GM21529 (cell line): Measurements from ENCODE around the gene KCNJ9.
"Not testable (repeated sequence)": the region's sequence is repeated elsewhere in the genome, so short reads cannot be mapped to it uniquely, and the experiment has no call there.

Source experiments
- ATAC-seq: cut with Tn5 transposase; IDR thresholded peaks from one replicate; pipeline ENCODE4 v1.9.1; 2021; ENCODE audit not compliant: unreplicated experiment

KCNJ9 gene

GRCh38 chr1:160081261-160081936, at the start of gene KCNJ9:
TSS of gene KCNJ9 (plus strand) at chr1:160081538. CDS start at chr1:160084031, 2,493 bp downstream.
- ATAC-seq = no peak

GRCh38 chr1:160032165-160032820, 49.0 kb upstream of the KCNJ9 start:
- no peak for ATAC-seq

- no peak for ATAC-seq
These were observed 40.9 kb upstream of the KCNJ9 start for GRCh38 chr1:160040476-160040875.

- no peak for ATAC-seq
These were observed 37.8 kb upstream of the KCNJ9 start for GRCh38 chr1:160043543-160043942.

- no peak for ATAC-seq
These were observed 35.7 kb upstream of the KCNJ9 start for GRCh38 chr1:160045653-160046052.

GRCh38 chr1:160046494-160047110, 34.7 kb upstream of the KCNJ9 start:
- peak; percentile 74 for ATAC-seq

GRCh38 chr1:160047111-160047991, 34.0 kb upstream of the KCNJ9 start:
- peak; percentile 54 for ATAC-seq

GRCh38 chr1:160048335-160048734, 33.0 kb upstream of the KCNJ9 start:
- no peak for ATAC-seq

- ATAC-seq = no peak
These were observed 32.2 kb upstream of the KCNJ9 start for GRCh38 chr1:160049101-160049500.

- not testable (repeated sequence) for ATAC-seq
These were observed 31.2 kb upstream of the KCNJ9 start for GRCh38 chr1:160050182-160050581.

GRCh38 chr1:160050619-160051018, 30.7 kb upstream of the KCNJ9 start:
- ATAC-seq = no peak

- no peak for ATAC-seq
These were observed 28.4 kb upstream of the KCNJ9 start for GRCh38 chr1:160052936-160053335.

GRCh38 chr1:160053548-160054365, 27.6 kb upstream of the KCNJ9 start:
- ATAC-seq = no peak

- ATAC-seq = no peak
These were observed 24.6 kb upstream of the KCNJ9 start for GRCh38 chr1:160056648-160057169.

- no peak for ATAC-seq
These were observed 23.3 kb upstream of the KCNJ9 start for GRCh38 chr1:160058087-160058486.

GRCh38 chr1:160061369-160062229, 19.7 kb upstream of the KCNJ9 start:
- no peak for ATAC-seq

GRCh38 chr1:160062230-160062532, 19.2 kb upstream of the KCNJ9 start:
- ATAC-seq = no peak

GRCh38 chr1:160063176-160063575, 18.2 kb upstream of the KCNJ9 start:
- ATAC-seq = no peak

GRCh38 chr1:160064164-160064563, 17.2 kb upstream of the KCNJ9 start:
- no peak for ATAC-seq
